HG02870 (cell line): ENCODE results near the gene SPATS1.
A peak's percentile ranks its signal among the peaks of the same experiment; 100 is the strongest.

Experiments
- ATAC-seq: cut with Tn5 transposase; IDR thresholded peaks from one replicate; pipeline ENCODE4 v1.9.1; 2021; ENCODE audit warnings: mild to moderate bottlenecking, moderate library complexity; ENCODE audit not compliant: unreplicated experiment

SPATS1 gene

DNA sequence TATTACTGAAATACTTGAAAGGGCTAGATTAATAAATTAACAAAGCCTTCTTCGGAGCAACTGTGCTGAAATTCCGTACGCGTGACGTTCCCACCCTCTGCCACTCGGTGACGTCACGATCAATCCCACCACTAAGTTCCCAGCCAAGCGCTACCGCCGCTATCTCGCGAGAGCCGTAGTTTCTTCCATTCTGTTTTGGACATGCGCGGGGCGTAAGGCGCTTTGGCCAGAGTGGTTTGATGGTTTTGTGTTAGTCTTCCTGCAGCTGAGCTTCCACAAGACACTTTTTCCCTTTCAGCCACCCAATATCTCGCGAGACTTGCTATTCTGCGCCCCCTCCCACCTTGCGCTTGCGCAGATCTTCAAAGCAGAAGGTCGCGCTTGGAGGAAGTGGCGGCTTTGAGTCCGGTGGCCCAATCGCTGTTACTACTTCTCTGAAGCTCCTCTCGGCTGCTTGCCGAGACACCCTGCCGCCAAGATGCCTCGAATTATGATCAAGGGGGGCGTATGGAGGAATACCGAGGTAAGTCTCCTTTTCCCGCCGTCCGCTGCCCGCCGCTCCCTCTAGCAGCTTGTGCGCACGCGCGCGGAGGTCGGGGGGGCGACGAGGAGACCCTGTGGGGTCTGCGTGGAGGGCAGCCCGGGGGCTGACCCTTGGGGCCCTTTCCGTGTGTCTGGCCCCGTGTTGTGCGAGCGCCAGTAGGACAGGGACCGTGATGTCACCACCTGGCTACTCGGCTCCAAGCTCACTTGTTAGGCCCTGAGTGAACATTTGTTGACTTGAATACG, 45.1 kb downstream of the SPATS1 start, which contains the start of gene CDC5L:
Gene CDC5L (plus strand): TSS at position 361 of the 789 bp plus-strand sequence. CDS start 118 bp downstream, at position 479.
- ATAC-seq, result peak; percentile 95

DNA sequence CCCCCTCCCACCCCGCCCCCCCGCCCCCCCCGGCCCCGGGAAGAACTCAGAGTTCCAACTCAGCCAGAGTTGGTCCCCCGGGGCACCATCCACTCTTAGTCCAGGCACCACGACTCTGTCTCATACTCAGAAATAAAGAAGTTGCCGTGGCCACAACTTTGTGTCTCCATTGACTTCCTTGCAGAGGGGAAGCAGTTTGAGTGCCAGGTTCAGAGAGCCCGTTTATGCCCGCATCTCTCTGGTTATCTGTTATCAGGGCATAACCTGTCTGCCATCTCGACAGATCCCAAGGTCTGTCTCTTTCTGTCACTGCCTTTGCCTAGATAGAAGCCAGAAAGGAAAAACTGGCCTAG, 45.7 kb downstream of the SPATS1 start:
- ATAC-seq, result no peak

DNA sequence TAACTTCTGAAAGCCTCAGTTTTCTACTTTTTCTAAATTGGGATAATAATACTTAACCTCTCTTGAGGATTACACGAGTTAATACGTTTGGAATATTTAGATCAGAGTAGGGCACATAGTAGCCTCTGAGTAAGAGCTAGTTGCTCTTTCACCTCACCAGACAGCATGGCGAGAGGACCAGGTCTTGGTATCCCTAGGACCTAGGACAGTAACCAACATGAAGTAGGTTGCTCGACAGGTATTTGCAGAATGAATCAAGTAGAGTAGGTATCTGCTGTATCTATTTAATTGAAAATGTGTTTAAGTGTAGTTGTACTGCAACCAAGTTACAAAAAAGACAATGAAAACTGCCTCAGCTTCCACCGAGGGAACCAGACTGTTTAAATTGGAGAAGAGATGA, 46.4 kb downstream of the SPATS1 start:
- no peak for ATAC-seq

DNA sequence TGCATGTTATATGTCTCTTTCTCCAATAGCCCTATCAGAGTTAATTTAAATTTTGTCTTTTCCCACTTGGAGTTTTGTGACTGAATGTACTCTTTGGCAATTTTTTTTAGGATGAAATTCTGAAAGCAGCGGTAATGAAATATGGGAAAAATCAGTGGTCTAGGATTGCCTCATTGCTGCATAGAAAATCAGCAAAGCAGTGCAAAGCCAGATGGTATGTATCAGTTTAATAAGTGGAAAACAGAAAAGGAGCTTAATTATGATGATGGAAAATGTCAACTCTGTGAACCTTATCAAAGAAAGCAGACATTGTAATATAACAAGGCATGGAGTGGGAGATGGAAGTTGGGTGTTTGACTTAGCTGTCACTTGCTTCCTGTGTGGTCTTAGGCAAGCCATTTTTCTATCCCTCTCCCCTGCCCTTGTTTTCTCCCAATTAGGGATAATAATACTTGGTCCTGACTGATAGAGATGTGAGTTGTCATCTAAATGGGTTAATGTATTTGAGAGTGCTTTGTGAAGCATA, 47.8 kb downstream of the SPATS1 start:
- ATAC-seq, result no peak
